A673 (cell line): Measurements from ENCODE around the gene GRN. TPM values are rescaled to one million over a fixed set of nuclear protein-coding genes. Genes with fewer than 3 reads are reported as not detected.

ENCODE experiments used
- BruUV-seq: library from RNA; stranded (reverse); fragments of 400-500 nt; replicated peaks from 2 replicates; lab custom pipeline; 2021; lab: Mats Ljungman, UMichigan
- CTCF ChIA-PET: fragments of 300-600 bp; sonication (Branson Sonifier 250); formaldehyde crosslinking; loops from one replicate; lab custom pipeline; 2022; ENCODE audit warnings: antibody characterized with exemption; lab: Charles Lee
- POLR2A ChIA-PET: fragments of 300-600 bp; sonication (Branson Sonifier 250); formaldehyde crosslinking; loops from one replicate; lab custom pipeline; 2022; ENCODE audit warnings: antibody characterized with exemption; ENCODE audit not compliant: low non-redundant PET; lab: Charles Lee
- DNase-seq: peaks from one replicate; pipeline ENCODE4 v3.0.0-alpha.2; 2015; ENCODE audit warnings: low spot score
- H3K27ac ChIP-seq: fragments of 200-600 bp; sonication (generic); 2 replicates; pipeline ENCODE4 v1.5.1; 2016; ENCODE audit warnings: mixed run types, low read depth, mild to moderate bottlenecking, mixed read lengths, antibody characterized with exemption, low read length; ENCODE audit not compliant: poor library complexity, severe bottlenecking
- H3K27me3 ChIP-seq: fragments of 200-600 bp; sonication (generic); replicated peaks from 2 replicates; pipeline ENCODE4 v1.6.1; 2017; ENCODE audit warnings: mixed run types, low read depth, mild to moderate bottlenecking, mixed read lengths, antibody characterized with exemption, low read length; ENCODE audit not compliant: insufficient read depth, poor library complexity
- H3K36me3 ChIP-seq: fragments of 200-600 bp; sonication (generic); 2 replicates; pipeline ENCODE4 v1.6.1; 2016; ENCODE audit warnings: mixed run types, mild to moderate bottlenecking, mixed read lengths, antibody characterized with exemption, low read length; ENCODE audit not compliant: insufficient read depth, poor library complexity, severe bottlenecking
- H3K4me1 ChIP-seq: fragments of 200-600 bp; sonication (generic); 2 replicates; pipeline ENCODE4 v1.6.1; 2017; ENCODE audit warnings: mixed run types, mild to moderate bottlenecking, mixed read lengths, antibody characterized with exemption, low read length; ENCODE audit not compliant: insufficient read depth, poor library complexity, severe bottlenecking
- H3K4me3 ChIP-seq: fragments of 200-600 bp; sonication (generic); 2 replicates; pipeline ENCODE4 v1.5.1; 2016; ENCODE audit warnings: low read depth, mixed run types, mild to moderate bottlenecking, mixed read lengths, low read length; ENCODE audit not compliant: poor library complexity, severe bottlenecking
- H3K9me3 ChIP-seq: fragments of 200-600 bp; sonication (generic); 2 replicates; pipeline ENCODE4 v1.6.1; 2016; ENCODE audit warnings: mixed run types, low read depth, mild to moderate bottlenecking, mixed read lengths, antibody characterized with exemption, low read length; ENCODE audit not compliant: poor library complexity, severe bottlenecking
- CTCF ChIP-seq: fragments of 300-800, 200-600 bp; sonication (generic); conservative IDR thresholded peaks from 2 replicates; pipeline ENCODE4 v1.5.1; 2017; ENCODE audit warnings: low read depth, mild to moderate bottlenecking, antibody characterized with exemption, low read length, moderate library complexity, mixed read lengths
- EZH2 ChIP-seq: fragments of 200-600 bp; sonication (generic); IDR thresholded peaks from 2 replicates; pipeline ENCODE4 v1.6.1; 2017; ENCODE audit warnings: borderline replicate concordance, low read depth, mild to moderate bottlenecking, mixed read lengths, antibody characterized with exemption, low read length; ENCODE audit not compliant: poor library complexity, severe bottlenecking
- intact Hi-C: fragments of 100-400 bp; cut with micrococcal nuclease; formaldehyde crosslinking; loops from one replicate; pipeline ENCODE4 v1.10.0; 2022; ENCODE audit not compliant: unreplicated experiment
- total RNA-seq: library from RNA; stranded (reverse); gene quantifications from 2 replicates; pipeline ENCODE4 v1.2.3, GENCODE V29; 2021

Gene GRN
- total RNA-seq, 1 experiment from 2014 or later: 50.4 TPM

DNA sequence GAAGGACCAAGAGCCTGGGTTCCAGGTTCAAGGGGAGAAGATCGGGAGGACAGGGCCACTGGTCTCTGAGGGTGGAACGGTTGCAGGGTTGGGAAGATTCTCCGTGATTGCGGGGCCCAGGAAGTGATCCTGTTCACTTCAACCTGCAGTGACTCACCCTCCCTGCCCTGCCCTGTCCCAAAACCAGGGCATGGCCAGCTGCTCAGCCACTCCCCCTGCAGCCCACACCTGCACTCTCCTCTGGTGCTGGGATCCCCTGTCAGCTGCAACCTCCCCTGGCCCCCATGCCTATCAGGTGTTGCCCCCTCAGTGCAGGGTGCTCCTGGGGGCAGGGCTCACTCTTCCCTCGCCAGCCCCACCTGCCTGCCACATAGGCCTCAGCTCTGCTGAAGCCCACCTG is 35.6 kb upstream of the GRN start:
- DNase-seq: no peak
- intact Hi-C loops: no loop called here
- Histone ChIP-seq H3K27ac (no peak overlapping the region), H3K9me3 (no peaks in the 10 kb centered on the region), H3K27me3 (peaks cover 4% of the 10 kb centered on the region), H3K4me1 (no peaks in the 10 kb centered on the region), H3K4me3 (no peak overlapping the region), H3K36me3 (no peaks in the 10 kb centered on the region)
- TF ChIP-seq CTCF: no peak
- no peak for TF ChIP-seq EZH2
- CTCF ChIA-PET: no interaction called here
- no TSS peak for BruUV-seq
- POLR2A ChIA-PET: no interaction called here

DNA sequence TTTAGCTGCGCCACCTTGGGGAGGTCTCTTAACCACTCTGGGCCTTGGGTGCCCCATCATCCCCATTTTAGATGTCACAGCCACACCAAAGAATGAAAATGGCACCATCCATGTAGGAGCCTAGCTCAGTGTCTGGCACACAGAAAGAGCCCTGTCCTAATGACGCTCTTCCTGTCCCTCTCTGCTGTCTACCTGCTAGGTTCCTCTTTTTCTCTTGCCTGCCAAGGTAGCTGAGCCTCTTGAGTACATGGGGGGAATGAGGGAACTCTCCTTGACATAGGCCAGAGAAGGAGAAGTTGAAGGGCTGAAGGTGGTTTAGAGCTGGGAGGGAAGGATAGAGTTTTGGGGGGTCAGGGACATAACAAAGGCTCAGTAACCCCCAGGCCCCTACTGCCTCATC is 34.9 kb upstream of the GRN start:
- Histone ChIP-seq H3K36me3 (no peaks in the 10 kb centered on the region), H3K4me3 (no peak overlapping the region), H3K9me3 (no peaks in the 10 kb centered on the region), H3K27me3 (peaks cover 4% of the 10 kb centered on the region), H3K4me1 (no peaks in the 10 kb centered on the region), H3K27ac (no peak overlapping the region)
- POLR2A ChIA-PET: no interaction called here
- intact Hi-C loops: no loop called here
- no peak for DNase-seq
- CTCF ChIA-PET: no interaction called here
- TF ChIP-seq CTCF (no peak), EZH2 (no peak)
- BruUV-seq: no TSS peak

DNA sequence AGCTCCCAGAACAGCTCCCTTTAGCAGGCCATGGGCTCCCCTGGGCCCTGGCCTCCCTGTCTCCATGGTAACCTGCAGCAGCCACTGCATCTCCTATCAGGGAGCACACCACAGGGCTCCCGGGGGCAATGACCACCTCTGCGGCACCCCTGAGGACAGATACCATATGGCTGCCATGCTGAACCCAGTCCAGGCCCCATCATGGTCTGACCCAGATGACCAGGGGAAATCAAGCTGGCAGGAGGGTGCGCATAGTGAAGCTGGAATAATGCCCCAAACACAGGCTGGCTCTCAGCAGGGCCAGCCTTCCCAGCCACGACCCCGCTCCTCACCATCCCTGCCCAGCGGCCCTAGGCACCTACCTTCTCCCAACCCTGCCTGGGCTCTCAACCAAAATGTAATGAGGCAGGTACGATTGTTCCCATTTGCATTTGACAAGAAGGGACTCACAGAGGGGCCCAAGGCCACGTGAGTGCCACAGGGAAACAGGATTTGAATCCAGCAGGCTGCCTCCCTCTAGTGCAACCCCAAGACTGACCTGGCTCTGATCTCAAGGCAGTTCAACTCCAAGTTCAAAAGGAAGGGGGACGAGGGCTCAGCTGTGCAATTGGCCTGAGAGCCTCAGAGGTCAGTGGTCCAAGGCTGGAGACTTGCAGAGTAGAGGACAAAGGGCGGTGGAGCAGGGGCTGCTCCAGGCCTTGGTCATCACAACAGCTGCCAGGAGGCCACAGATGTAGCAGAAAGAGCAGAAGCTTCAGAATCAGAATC is 34.3 kb upstream of the GRN start:
- intact Hi-C loops: no loop called here
- no peaks in the 10 kb centered on the region for H3K4me1 ChIP-seq
- peaks cover 8% of the 10 kb centered on the region for H3K27me3 ChIP-seq
- H3K9me3 ChIP-seq: no peaks in the 10 kb centered on the region
- no peaks in the 10 kb centered on the region for H3K36me3 ChIP-seq
- BruUV-seq: no TSS peak
- TF ChIP-seq CTCF: no peak
- no peak for TF ChIP-seq EZH2
- ChIA-PET CTCF (no interaction called here), POLR2A (no interaction called here)
- no peak overlapping the region for H3K27ac ChIP-seq
- no peak for DNase-seq
- H3K4me3 ChIP-seq: no peak overlapping the region
